ENCODE measurements around the gene SLC25A22.

Gene SLC25A22

DNA sequence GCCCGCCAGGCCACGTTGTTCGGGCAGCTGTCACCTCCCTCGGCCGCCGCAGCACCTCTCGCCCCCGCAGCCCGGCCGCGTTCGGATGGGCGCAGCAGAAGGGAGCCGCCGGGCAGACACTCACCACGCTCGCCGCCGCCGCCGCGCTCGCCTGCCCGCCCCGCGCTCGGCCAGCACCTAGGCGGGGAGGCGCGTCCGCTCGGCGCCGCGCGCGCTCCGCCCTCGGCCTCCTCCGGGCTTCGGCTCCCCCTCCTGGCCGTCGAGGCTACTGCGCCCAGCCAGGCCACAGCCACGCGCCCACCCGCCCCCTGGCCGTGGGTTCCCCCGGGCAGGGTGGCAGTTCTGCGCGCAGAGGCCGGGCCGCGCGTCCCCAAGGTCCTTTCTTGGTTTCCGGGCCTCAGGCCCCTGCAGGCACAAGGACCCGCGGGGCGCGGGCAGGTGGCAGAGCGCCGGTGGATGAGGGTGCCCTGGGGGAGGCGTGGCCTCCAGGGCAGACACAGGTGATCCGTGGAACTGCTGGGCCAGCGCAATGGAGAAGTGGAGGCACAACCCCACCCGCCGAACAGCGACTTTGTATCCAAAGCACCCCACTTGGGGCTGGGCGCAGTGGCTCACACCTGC, at the start of gene SLC25A22:
SLC25A22 (minus strand) TSS at position 189 of the 621 bp plus-strand sequence. CDS start 3,275 bp downstream, outside the sequence.
- peak; percentile 91 for DNase-seq

DNA sequence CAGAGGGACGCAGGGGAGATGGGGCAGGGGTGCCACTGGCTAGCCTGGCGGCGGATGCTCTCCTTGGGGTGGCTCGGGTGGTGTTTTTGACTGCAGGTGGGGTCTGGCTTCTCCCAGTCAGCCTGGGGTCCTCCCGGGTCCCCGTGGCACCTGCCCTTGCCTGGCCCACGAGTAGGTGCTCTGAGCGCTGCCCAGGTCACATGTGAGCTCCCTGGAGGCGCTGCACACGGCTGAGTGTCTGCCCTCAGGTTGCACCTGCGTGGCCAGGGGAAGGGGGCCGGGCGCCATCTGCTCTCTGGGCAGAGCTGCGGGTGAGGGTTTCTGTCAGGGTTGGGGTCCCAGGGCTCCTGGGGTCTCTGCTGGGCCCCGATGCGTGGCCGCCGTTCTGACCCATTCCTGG, 49.8 kb upstream of the SLC25A22 start:
- DNase-seq, result no peak

DNA sequence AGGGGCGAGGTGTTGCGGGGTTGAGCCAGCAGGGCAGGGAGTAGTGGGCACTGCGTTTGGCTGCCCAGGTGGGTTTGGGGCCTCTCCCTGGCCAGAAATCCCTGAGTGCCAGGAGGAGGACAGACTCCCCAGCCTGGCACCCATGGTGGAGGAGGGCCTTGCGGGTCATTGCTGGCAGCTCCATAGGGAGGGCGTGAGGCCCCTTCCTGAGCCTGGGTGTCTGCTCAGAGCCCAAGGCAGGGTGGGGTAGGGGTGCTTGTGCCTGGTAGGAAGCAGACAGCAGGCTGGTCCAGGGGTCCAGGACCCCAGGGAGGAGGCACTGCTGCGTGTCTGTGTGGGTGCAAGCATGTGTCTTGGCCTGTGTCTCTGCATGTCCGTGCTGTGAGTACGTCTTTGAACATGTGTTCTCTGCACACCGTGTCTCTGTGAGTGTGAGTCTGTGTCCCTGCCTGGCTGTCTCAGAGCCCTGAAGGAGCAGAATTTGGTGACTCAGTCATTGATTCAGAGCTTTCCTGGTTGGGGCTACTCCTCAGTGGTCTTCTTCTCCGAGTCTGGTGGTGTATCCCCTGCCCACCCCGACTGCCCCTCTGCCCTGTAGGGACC, 48.5 kb upstream of the SLC25A22 start:
- no peak for DNase-seq

- no peak for DNase-seq
Measured at GRCh38 chr11:845872-846495, 47.9 kb upstream of the SLC25A22 start.

DNA sequence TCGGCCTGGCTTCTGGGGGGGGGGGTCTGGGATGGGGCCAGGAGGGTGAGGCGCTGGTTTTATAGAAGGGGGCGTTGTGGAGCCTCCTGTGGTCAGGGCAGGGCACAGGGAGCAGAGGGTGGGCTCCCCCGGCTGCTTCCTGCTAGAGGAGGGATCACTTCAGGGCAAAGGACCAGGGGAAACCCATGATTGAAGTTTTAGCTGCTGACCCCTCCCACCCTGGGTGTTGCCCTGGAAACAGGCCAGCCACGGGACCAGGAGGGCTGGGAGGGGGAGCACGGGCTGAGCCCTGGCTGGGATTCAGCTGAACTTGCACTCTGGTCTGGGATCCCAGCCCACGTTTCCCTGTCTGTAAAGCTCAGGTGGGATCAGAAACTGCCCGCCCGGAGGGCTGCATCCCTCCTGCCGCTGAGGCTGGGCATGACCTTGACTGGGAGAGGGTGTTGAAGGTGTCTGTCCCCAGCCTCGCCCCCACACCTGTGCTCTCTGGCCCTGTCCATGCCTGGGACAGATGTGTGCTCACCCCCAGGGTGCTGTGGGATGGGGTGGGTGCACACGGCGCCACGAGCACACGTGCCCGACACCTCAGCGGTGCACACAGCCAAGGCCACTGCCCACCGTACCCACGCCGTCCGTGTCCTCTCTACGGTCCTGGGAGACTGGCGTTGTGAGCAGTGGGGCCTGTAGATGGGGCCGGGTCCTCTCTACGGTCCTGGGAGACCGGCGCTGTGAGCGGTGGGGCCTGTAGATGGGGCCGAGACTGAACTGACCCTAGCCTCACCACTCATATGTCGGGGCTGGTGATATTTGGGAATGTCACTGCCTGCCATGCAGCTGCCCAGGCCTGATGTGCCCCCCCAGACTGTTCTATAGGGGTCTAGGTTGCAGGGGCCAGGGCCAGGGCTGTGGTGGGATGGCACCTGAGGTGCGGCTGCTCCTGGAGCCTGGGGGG, 46.9 kb upstream of the SLC25A22 start:
- DNase-seq, result peak; percentile 74

DNA sequence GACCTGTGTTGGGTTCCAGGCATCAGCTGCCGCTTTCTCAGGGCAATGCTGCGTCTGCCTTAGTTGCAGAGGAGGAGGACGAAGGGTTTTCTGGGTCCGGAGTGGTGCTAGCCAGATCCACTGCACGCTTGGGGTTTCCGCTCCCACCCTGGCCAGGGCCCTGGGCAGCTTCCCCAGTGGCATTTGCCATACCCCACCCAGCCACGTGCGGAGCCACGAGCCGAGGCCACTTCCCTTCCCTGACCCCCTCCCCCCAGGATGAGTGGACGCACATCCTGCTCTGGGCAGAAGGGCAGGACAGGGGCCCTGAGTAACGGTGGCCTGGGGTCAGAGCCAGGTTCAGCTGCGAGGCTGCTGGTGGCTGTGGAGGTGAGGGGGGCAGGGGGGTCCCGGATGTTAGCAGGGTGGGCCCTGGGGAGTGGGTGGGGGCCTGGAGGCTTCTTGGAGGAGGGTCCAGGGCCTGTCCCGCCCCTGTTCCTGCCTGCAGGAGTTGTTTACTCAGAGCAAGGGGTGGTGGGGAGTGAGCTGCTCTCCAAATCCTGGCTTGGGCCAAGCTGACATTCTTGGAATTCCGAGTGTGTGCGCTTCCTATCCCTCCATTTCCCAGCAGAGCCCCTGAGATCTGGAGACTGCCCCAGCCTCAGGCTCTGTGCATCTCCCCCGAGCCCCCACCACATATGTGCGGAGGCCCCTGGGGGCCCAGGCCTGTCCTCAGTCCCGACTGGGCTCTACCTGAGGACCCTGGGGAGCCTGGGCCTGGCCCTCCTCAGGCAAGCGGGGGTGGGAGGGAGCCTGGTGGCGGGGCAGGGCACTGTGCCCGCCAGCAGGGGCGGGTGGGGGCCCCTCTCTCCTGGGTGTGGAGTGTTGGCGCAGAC, 46.0 kb upstream of the SLC25A22 start:
- DNase-seq, result peak; percentile 83

DNA sequence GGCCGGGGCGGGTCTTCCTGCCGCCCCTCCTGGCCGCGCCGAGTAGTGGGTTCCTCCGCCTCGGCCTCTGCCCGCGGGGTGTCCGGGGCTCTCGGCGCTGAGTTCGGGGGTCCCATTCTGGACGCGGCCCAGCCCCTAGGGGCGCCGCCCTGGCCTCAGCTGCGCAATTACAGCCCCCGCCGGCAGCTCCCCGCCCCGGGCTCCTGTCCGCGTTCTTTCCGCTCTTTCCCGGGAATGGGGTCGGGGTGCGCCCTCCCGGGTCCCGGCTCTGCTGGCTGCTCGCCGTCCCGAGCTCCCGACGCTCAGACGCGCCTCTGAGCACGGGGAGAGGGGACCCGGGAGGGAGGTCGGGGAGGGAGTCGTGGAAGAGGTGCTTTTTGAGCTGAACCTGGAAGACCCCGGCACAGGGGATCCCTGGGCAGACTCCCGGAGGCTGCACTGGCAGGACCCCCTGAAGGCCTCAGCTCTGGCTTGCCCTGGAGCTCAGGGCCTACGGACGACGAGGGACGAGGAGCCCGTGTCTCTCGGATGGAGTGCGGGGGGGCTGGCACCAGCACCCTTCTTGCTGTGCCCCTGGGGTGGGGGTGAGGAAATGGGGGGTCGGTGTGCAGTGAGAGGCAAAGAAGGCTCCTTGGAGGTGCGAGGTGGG, 45.1 kb upstream of the SLC25A22 start:
- no peak for DNase-seq

GRCh38 chr11:842370-843002, 44.4 kb upstream of the SLC25A22 start, which contains the start of the genes POLR2L and TSPAN4:
Gene POLR2L (minus strand): TSS chr11:842529. CDS start chr11:842508, 21 bp downstream.
Gene TSPAN4 (plus strand): TSS chr11:842852. CDS start chr11:850305, 7,453 bp downstream.
- DNase-seq, result peak; percentile 93

DNA sequence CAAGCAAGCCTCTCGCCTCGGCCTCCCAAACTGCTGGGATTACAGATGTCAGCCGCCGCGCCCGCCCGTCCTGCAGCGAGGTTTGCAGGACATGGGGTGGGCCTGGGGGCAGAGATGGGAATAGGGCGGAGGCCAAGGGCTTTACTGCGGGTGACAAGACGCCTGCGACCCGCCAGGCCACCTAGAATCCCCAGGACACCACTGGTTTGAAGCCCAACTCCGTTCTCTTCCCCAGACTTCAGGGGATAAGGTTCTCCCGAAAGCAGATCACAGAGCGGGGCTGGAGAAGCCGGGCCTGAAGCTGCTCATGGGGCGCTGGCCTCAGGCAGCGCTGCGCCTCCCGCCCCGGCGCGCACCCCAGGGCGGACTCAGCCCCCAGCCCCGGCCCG, 43.9 kb upstream of the SLC25A22 start:
- no peak for DNase-seq

GRCh38 chr11:839875-840617, 42.0 kb upstream of the SLC25A22 start:
- no peak for DNase-seq

DNA sequence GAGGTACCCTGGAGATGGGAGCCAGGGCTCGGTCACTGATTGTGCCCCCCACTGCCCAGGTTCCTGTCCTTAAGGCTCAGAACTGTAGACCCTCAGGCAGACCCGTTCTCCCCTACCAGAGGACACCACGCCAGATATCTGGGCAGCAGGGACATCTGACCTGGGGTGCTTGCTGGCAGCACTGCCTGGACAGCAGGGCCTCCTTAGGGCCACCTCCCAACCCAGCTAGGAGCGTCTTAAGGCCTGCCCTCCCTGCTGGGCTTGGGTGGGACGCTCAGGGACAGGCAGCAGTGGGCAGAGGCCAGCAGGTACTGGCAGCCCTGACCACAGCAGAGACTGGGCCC, 41.2 kb upstream of the SLC25A22 start:
- DNase-seq, result no peak

DNA sequence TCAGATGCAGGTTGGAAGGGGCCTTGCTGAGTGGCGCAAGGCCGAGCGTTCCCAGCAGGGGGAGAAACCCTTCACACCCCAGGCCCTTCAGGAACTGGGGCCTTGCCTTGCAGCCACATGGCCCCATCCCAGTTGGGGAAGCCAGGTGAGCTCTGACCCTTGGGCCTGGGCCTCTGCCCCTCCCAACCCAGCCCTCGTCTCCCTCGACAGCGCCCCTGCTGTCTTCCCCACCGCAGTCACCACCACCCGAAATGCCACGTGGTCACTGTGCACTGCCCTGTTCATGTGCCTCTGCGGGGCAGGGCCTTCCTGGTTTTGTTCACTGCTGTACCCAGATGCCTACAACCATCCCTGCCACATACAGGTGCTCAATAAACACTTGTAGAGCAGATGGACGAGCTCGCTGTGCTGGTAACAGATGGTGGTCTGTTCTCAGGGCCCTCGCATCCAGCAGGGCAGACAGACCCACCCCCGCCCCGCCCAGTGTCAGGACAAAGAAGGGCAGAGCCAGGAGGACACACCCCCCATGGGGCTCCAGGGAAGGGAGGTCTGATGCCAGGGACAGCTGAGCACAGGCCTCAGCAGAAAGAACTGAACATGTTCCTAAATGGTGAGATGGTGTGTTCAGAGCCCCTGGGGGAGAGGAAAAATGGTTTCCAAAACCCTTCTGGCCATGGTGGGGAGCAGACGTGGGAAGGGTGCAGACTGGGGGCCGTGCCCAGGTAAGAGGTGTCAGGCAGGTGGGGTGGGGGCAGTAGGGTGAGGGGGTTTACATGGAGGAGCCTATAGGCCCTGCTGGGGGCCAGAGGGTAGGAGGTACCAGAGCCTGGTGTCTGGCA, 40.6 kb upstream of the SLC25A22 start:
- DNase-seq, result no peak

- DNase-seq, result no peak
Measured at GRCh38 chr11:837990-838307, 39.9 kb upstream of the SLC25A22 start.

GRCh38 chr11:837189-837989, 39.3 kb upstream of the SLC25A22 start:
- no peak for DNase-seq

DNA sequence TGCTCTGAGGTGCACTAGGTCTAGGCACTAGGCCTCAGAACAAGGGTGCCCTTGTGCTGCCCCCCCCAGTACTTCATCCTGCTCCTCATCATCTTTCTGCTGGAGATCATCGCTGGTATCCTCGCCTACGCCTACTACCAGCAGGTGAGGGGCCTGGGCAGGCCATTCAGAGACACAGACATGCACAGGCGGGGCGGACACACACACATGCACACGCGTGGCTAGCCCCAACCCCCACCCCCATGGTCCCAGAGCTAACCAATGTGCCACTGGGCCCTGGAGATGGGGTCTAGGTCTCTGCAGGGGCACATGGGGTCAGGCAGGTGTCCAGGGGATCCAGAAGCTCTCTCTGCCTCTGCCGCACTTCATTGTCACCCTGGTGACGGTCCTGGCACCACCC, 38.6 kb upstream of the SLC25A22 start:
- DNase-seq, result no peak

DNA sequence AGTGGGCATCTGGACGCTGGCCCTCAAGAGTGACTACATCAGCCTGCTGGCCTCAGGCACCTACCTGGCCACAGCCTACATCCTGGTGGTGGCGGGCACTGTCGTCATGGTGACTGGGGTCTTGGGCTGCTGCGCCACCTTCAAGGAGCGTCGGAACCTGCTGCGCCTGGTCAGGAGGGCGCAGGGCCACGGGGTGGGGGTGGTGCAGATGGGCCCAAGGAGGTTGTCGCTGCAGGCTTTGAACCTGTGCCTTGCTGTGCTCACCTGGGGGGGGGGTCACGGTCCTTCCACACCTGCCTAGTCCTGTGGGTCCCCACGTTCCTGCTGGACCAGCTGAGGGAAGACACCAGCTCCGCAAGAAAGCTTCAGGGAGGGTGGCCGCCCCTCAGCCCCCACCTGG, 38.2 kb upstream of the SLC25A22 start:
- DNase-seq, result no peak

DNA sequence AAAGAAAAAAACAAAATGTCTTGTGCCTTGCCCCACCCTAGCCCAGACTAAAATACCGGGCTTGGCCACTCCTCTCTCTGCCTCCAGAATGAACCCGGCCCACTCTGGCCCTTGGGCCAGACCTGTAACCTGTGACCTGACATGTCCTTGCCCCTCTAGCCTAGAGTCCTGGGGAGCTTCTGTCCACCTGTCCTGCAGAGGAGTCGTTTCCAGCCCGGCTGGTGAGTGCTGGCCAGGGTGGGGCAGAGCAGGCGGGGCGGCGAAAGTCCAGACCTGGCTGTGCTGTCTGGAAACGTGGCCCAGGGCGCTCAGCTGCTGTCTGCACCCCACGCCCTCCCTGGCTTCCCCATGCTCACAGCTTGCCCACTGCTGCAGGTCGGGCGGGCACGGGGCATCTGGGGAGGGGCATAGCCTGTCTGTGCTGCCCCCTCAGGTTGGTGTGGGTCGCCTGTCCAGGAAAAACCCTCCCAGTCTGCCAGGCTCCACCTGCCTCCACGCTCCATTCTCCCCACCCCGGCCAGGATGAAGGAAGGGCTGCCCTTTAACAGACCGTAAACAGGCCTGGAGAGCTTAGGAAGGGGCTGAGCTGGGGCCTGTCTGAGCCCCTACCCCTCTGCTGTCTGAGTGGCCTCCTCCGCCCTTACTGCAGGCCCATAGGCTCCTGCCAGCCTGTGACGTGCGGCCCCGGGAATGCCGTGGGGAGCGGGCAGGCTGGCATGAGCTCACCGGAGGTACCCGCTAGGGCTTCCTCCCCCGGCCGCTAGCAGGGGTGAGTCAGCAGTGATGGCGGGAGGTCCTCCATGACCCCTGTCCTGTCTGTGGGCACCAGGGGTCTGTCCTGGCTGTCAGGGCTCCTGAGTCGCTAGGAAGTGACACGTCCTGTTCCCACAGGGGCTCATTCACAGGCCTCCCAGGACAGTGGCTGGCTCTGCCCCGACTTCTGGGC, 36.6 kb upstream of the SLC25A22 start:
- peak; percentile 64 for DNase-seq

Measured in suppressor macrophage treated with lipopolysaccharide for 4 hours (primary cell).